Upper lobe of left lung (tissue), 6 donors: Measurements from ENCODE around the gene DNLZ. TPM values are rescaled to one million over a fixed set of nuclear protein-coding genes. Genes with fewer than 3 reads are reported as not detected.

Source experiments
- ATAC-seq, 2 donors: fragments of 200-7000 bp; cut with Tn5 transposase; one replicate each; pipeline ENCODE4 v1.9.1; 2022; ENCODE audit warnings: mild to moderate bottlenecking in 2 of 2, moderate library complexity in 2 of 2; ENCODE audit not compliant: low FRiP score in 2 of 2
- DNase-seq, 2 donors: peaks; one replicate each; pipeline ENCODE4 v3.0.0-alpha.2; 2019 to 2020
- H3K27ac ChIP-seq, 4 donors: fragments of 200-600 bp; sonication (generic); one replicate each; pipeline ENCODE4 v1.5.1; 2016 to 2019
- H3K27me3 ChIP-seq, 4 donors: fragments of 200-600 bp; sonication (generic); one replicate each; pipeline ENCODE4 v1.5.1; 2017 to 2019
- H3K36me3 ChIP-seq, 4 donors: fragments of 200-600 bp; sonication (generic); one replicate each; pipeline ENCODE4 v1.5.1; 2016 to 2019
- H3K4me1 ChIP-seq, 4 donors: fragments of 200-600 bp; sonication (generic); one replicate each; pipeline ENCODE4 v1.5.1; 2018 to 2019
- H3K4me3 ChIP-seq, 4 donors: fragments of 200-600 bp; sonication (generic); one replicate each; pipeline ENCODE4 v1.5.1; 2017 to 2019; ENCODE audit warnings: mild to moderate bottlenecking in 2 of 4, moderate library complexity in 1 of 4
- H3K9me3 ChIP-seq, 4 donors: fragments of 200-600 bp; sonication (generic); one replicate each; pipeline ENCODE4 v1.5.1; 2018 to 2019
- CTCF ChIP-seq, 6 experiments: fragments of 450-650 bp in 4 of 6; fragments of 200-600 bp in 2 of 6; sonication (generic) in 2 of 6; IDR thresholded peaks; one replicate each; pipeline ENCODE4 v1.5.1; 2016 to 2019; ENCODE audit warnings: antibody characterized with exemption in 6 of 6
- EP300 ChIP-seq, 4 donors: sonication (generic); formaldehyde crosslinking; IDR thresholded peaks; one replicate each; pipeline ENCODE4 v1.5.1; 2017; ENCODE audit warnings: antibody characterized with exemption in 4 of 4, control low read depth in 2 of 4
- POLR2A ChIP-seq, 4 donors: fragments of 450-650 bp; IDR thresholded peaks; one replicate each; pipeline ENCODE4 v1.5.1; 2016 to 2017; ENCODE audit warnings: antibody characterized with exemption in 4 of 4, mild to moderate bottlenecking in 2 of 4
- POLR2AphosphoS5 ChIP-seq, 2 donors: sonication (generic); formaldehyde crosslinking; IDR thresholded peaks; one replicate each; pipeline ENCODE4 v1.5.1; 2017; ENCODE audit warnings: antibody characterized with exemption in 2 of 2
- WGBS, 2 donors: methylation state at CpG; one replicate each; pipeline ENCODE4 v1.1.5; 2017 to 2018; 5-methylcytosine and 5-hydroxymethylcytosine counted together
- total RNA-seq, 6 donors: library from RNA; depleted of rRNA in 4 of 6; stranded (reverse); fragments of >200 nt in 4 of 6; gene quantifications; one replicate each; pipeline versions ENCODE4 v1.1.0 to v1.2.1, GENCODE V29; 2016 to 2021
- donor health status: DM: no; HTN: no; CAD: no; lungs with moderate emphysema.
- donor health status: DM: no; HTN: yes; CAD: no; lungs with severe emphysema.

DNLZ gene
- total RNA-seq, result 10 to 100 TPM in 5 of 6 donors, 1 to 10 TPM in 1; 5.2 to 35.9 (median 19.4) TPM

- DNase-seq (peak; percentile 98), ATAC-seq (peak; percentile 94 to 97)
- WGBS, 2 donors, result 2 to 3% methylated on average over 10 to 15 of the region's 97 CpGs
- Histone ChIP-seq H3K9me3 (no peaks in the 10 kb centered on the region), H3K4me3 (peak within 1 kb of the TSS; percentile 88 to 100 (median 98)), H3K4me1 (peaks cover 22 to 34% (median 28%) of the 10 kb centered on the region in 4 donors), H3K36me3 (peaks cover 0 to 10% (median 2%) of the 10 kb centered on the region in 4 donors), H3K27ac (peak within 1 kb of the TSS; percentile 91 to 97 (median 92)), H3K27me3 (no peaks in the 10 kb centered on the region)
- peak; percentile 99 to 100 (median 100) for TF ChIP-seq CTCF (IDR thresholded peaks at IDR 0.05)
- TF ChIP-seq EP300 (IDR thresholded peaks at IDR 0.05), result no peak
- TF ChIP-seq POLR2AphosphoS5 (IDR thresholded peaks at IDR 0.05), result peak; percentile 44 to 54
- TF ChIP-seq POLR2A (IDR thresholded peaks at IDR 0.05), result peak in 3 of 4 donors; percentile 62 to 86 (median 85)
These were observed at the start of gene DNLZ for GRCh38 chr9:136363106-136363948. Gene DNLZ, minus strand, starts transcription at chr9:136363744. Its CDS starts 30 bp downstream, at chr9:136363714.

- no peak overlapping the region for H3K27ac ChIP-seq
- no peak for DNase-seq
- no peak for ATAC-seq
- no peaks in the 10 kb centered on the region for H3K27me3 ChIP-seq
- H3K4me3 ChIP-seq, result no peak overlapping the region
- no peak for TF ChIP-seq EP300 (IDR thresholded peaks at IDR 0.05)
- TF ChIP-seq POLR2AphosphoS5 (IDR thresholded peaks at IDR 0.05), result no peak
- TF ChIP-seq CTCF (IDR thresholded peaks at IDR 0.05), result no peak
- no peak for TF ChIP-seq POLR2A (IDR thresholded peaks at IDR 0.05)
- H3K4me1 ChIP-seq, result peaks cover 20 to 31% (median 23%) of the 10 kb centered on the region in 4 donors
- WGBS, 2 donors, result 69 to 77% methylated on average over 9 of the region's 9 CpGs
- H3K9me3 ChIP-seq, result no peaks in the 10 kb centered on the region
- H3K36me3 ChIP-seq, result peaks cover 13 to 58% (median 46%) of the 10 kb centered on the region in 4 donors
These were observed 49.4 kb upstream of the DNLZ start for GRCh38 chr9:136412962-136413361.

- peak overlapping the region; percentile 61 to 97 (median 92) for H3K4me3 ChIP-seq
- no peaks in the 10 kb centered on the region for H3K27me3 ChIP-seq
- 28 to 37% methylated on average over 4 of the region's 4 CpGs for WGBS, 2 donors
- peaks cover 20 to 31% (median 23%) of the 10 kb centered on the region in 4 donors for H3K4me1 ChIP-seq
- no peak for TF ChIP-seq EP300 (IDR thresholded peaks at IDR 0.05)
- TF ChIP-seq POLR2AphosphoS5 (IDR thresholded peaks at IDR 0.05), result no peak
- TF ChIP-seq CTCF (IDR thresholded peaks at IDR 0.05), result no peak
- TF ChIP-seq POLR2A (IDR thresholded peaks at IDR 0.05), result no peak
- H3K36me3 ChIP-seq, result peaks cover 11 to 56% (median 42%) of the 10 kb centered on the region in 4 donors
- no peak for DNase-seq
- ATAC-seq, result no peak
- H3K27ac ChIP-seq, result peak overlapping the region in 1 of 4 donors; percentile 88
- H3K9me3 ChIP-seq, result no peaks in the 10 kb centered on the region
These were observed 47.8 kb upstream of the DNLZ start for GRCh38 chr9:136411378-136411777.

GRCh38 chr9:136410500-136411287, 47.1 kb upstream of the DNLZ start, which contains the start of the genes ENTR1 and PMPCA:
Gene ENTR1, minus strand, starts transcription at chr9:136410614. Its CDS starts 217 bp downstream, at chr9:136410397.
Gene PMPCA, plus strand, starts transcription at chr9:136410658. Its CDS starts 11 bp downstream, at chr9:136410669.
- Histone ChIP-seq H3K27ac (peak within 1 kb of the TSS; percentile 83 to 91 (median 88)), H3K9me3 (no peaks in the 10 kb centered on the region), H3K36me3 (peaks cover 11 to 54% (median 40%) of the 10 kb centered on the region in 4 donors), H3K4me3 (peak within 1 kb of the TSS; percentile 61 to 97 (median 92)), H3K27me3 (no peaks in the 10 kb centered on the region), H3K4me1 (peaks cover 20 to 31% (median 23%) of the 10 kb centered on the region in 4 donors)
- ATAC-seq, result peak; percentile 82 to 96
- peak; percentile 92 to 99 for DNase-seq
- WGBS, 2 donors, result 0 to 1% methylated on average over 15 to 49 of the region's 83 CpGs
- TF ChIP-seq POLR2AphosphoS5 (IDR thresholded peaks at IDR 0.05), result peak; percentile 99
- TF ChIP-seq POLR2A (IDR thresholded peaks at IDR 0.05), result peak in 3 of 4 donors; percentile 49 to 93 (median 74)
- TF ChIP-seq EP300 (IDR thresholded peaks at IDR 0.05), result peak in 1 of 4 donors; percentile 87
- TF ChIP-seq CTCF (IDR thresholded peaks at IDR 0.05), result no peak
